Body of pancreas (tissue), 4 donors: ENCODE data around the gene FREM1. TPM values are rescaled to one million over a fixed set of nuclear protein-coding genes. Genes with fewer than 3 reads are reported as not detected.

Source experiments
- ATAC-seq: fragments of 150-250 bp; one replicate; pipeline ENCODE4 v1.9.1; 2016
- DNase-seq, 4 donors: peaks; one replicate each; pipeline ENCODE4 v3.0.0-alpha.2; 2019
- H3K27ac ChIP-seq, 4 donors: fragments of 200-600 bp; sonication (generic); 1 replicate in 3 of 4; 2 replicates in 1 of 4; pipeline versions ENCODE4 v1.5.1 to v1.6.1; 2016 to 2019; ENCODE audit warnings: mild to moderate bottlenecking in 1 of 4, mixed read lengths in 1 of 4, moderate library complexity in 1 of 4
- H3K27me3 ChIP-seq, 2 donors: fragments of 200-600 bp; sonication (generic); one replicate each; pipeline ENCODE4 v1.6.0; 2016; ENCODE audit warnings: mild to moderate bottlenecking in 1 of 2
- H3K36me3 ChIP-seq, 2 donors: fragments of 200-600 bp; sonication (generic); replicated peaks in 1 of 2; 2 replicates each; pipeline ENCODE4 v1.5.1; 2016; ENCODE audit warnings: low read depth in 2 of 2; ENCODE audit not compliant: insufficient read depth in 1 of 2
- H3K4me1 ChIP-seq: fragments of 200-600 bp; sonication (generic); one replicate; pipeline ENCODE4 v1.6.0; 2016
- H3K4me3 ChIP-seq, 2 donors: fragments of 200-600 bp; sonication (generic); 1 replicate in 1 of 2; 2 replicates in 1 of 2; pipeline ENCODE4 v1.5.1; 2016 to 2019
- H3K9me3 ChIP-seq, 3 donors: fragments of 200-600 bp; sonication (generic); 1 replicate in 2 of 3; 2 replicates in 1 of 3; pipeline ENCODE4 v1.5.1; 2016
- POLR2A ChIP-seq, 3 donors: fragments of 450-650 bp; IDR thresholded peaks; one replicate each; pipeline ENCODE4 v1.6.1; 2016; ENCODE audit warnings: antibody characterized with exemption in 3 of 3, mild to moderate bottlenecking in 2 of 3
- WGBS, 2 donors: methylation state at CpG; one replicate each; pipeline ENCODE4 v1.1.5; 2017; 5-methylcytosine and 5-hydroxymethylcytosine counted together
- intact Hi-C: fragments of 100-400 bp; cut with DNase I; formaldehyde crosslinking; loops from one replicate; pipeline ENCODE4 v1.15.1; 2023
- small RNA-seq: library from RNA; depleted of rRNA; stranded (forward); fragments of <200 nt; gene quantifications from one replicate; pipeline ENCODE3, GENCODE V24; 2016
- total RNA-seq, 2 donors: library from RNA; depleted of rRNA; stranded (reverse); fragments of >200 nt; gene quantifications; one replicate each; pipeline ENCODE4 v1.1.0, GENCODE V29; 2016
- TF ChIP-seq, protein P1 (sequence below), 7 experiments: fragments of 450-650 bp in 4 of 7; fragments of 200-600 bp in 3 of 7; sonication (generic) in 3 of 7; IDR thresholded peaks; one replicate each; pipeline ENCODE4 v1.5.1; 2016 to 2019; ENCODE audit warnings: antibody characterized with exemption in 7 of 7

The FREM1 gene
- total RNA-seq, 2 donors from 2014 or later = 9.1 to 19.1 TPM

DNA sequence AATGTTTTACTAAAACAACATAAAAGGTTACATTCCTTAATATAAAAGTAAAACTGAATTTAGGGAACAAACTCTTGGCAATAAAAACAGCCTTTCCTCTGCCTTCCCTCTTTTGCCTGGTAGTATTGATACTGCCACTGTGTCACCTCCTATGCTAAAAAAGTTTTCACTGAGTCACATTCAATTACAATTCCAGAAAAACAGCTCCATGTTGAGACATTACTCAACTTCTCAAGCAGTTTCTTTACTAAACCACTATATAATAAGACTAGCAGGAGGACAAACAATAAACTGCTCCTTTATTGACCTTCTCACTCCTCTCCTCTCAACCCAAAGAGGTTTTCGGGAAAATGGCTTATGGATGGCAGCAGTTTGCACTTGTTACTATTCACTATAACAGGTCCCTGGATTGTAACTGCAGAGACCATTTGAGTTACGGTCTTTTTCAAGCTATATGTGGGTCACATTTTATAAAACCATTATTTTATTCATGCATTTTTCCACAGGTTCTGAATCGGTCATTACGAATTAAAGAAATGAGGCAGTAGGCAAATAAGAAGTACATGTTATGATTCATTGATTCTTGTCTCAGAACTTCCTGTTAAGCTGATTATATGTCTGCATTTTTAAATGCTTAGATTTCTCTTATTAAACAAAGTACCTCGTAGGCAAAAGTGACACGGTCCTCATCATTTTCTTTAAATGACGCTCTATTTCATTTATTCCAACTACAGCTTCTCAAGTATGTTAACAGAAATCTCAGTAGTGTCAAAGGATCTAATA is 219.1 kb downstream of the FREM1 start:
- H3K36me3 ChIP-seq = peaks cover 0 to 2% of the 10 kb centered on the region in 2 donors
- H3K4me3 ChIP-seq = no peak overlapping the region
- TF ChIP-seq, protein P1, sequence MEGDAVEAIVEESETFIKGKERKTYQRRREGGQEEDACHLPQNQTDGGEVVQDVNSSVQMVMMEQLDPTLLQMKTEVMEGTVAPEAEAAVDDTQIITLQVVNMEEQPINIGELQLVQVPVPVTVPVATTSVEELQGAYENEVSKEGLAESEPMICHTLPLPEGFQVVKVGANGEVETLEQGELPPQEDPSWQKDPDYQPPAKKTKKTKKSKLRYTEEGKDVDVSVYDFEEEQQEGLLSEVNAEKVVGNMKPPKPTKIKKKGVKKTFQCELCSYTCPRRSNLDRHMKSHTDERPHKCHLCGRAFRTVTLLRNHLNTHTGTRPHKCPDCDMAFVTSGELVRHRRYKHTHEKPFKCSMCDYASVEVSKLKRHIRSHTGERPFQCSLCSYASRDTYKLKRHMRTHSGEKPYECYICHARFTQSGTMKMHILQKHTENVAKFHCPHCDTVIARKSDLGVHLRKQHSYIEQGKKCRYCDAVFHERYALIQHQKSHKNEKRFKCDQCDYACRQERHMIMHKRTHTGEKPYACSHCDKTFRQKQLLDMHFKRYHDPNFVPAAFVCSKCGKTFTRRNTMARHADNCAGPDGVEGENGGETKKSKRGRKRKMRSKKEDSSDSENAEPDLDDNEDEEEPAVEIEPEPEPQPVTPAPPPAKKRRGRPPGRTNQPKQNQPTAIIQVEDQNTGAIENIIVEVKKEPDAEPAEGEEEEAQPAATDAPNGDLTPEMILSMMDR (IDR thresholded peaks at IDR 0.05) = no peak
- TF ChIP-seq POLR2A (IDR thresholded peaks at IDR 0.05) = no peak
- DNase-seq (no peak), ATAC-seq (no peak)
- no peak overlapping the region for H3K27ac ChIP-seq
- 75 to 76% methylated on average over 7 of the region's 7 CpGs for WGBS, 2 donors
- no peaks in the 10 kb centered on the region for H3K9me3 ChIP-seq
- intact Hi-C loops = no loop called here
- H3K4me1 ChIP-seq = peaks cover 9% of the 10 kb centered on the region
- H3K27me3 ChIP-seq = no peaks in the 10 kb centered on the region

DNA sequence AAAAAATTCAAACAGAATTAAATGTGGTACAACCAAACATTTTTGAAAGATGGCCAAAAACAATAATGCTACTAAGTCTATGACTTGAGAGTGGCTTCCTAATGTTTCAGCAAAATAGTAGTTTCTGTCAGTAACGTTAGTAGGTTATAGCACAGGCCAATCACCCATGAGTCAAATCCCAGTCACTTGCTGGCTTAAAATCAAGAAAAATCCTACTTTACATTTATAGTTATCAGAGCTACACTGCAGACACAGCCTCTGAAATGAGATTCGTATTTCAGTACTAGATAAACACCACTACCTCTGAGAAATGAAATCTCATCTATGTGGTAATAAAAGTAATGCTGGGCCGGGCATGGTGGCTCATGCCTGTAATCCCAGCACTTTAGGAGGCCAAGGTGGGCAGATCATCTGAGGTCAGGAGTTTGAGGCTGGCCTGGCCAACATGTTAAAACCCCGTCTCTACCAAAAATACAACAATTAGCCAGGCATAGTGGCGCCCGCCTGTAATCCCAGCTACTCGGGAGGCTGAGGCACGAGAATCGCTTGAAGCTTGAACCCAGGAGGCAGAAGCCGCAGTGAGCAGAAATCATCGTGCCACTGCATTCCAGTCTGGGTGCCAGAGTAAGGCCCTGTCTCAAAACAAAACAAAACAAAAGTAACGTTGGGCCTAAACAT is 223.0 kb downstream of the FREM1 start:
- Histone ChIP-seq H3K27me3 (no peaks in the 10 kb centered on the region), H3K27ac (no peak overlapping the region), H3K4me1 (peaks cover 5% of the 10 kb centered on the region), H3K36me3 (peaks cover 0 to 2% of the 10 kb centered on the region in 2 donors), H3K4me3 (no peak overlapping the region), H3K9me3 (no peaks in the 10 kb centered on the region)
- TF ChIP-seq POLR2A (IDR thresholded peaks at IDR 0.05) = no peak
- TF ChIP-seq, protein P1 (IDR thresholded peaks at IDR 0.05) = no peak
- DNase-seq = no peak
- WGBS, 2 donors = 90 to 92% methylated on average over 12 of the region's 12 CpGs
- ATAC-seq = no peak
- intact Hi-C loops = no loop called here

DNA sequence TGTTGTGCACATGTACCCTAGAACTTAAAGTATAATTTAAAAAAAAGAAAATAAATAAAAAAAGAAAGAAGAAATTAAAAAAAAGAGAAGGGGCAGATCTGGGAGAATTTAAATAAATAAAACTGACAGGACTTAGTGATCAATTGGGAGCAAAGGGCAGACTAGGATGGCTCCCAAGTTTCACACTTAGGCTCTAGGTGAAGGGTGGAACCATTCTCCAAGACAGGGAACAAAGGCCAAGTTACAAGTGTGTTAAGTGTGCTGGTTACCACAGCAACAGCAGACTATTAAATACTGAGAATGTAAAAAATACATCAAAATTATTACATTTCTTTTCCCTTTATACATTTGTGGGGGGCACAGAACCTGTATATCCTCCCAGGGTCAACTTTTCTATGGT is 224.1 kb downstream of the FREM1 start:
- no peak for ATAC-seq
- intact Hi-C loops = no loop called here
- no peaks in the 10 kb centered on the region for H3K9me3 ChIP-seq
- H3K27me3 ChIP-seq = no peaks in the 10 kb centered on the region
- TF ChIP-seq, protein P1 (IDR thresholded peaks at IDR 0.05) = no peak
- no peak for TF ChIP-seq POLR2A (IDR thresholded peaks at IDR 0.05)
- H3K27ac ChIP-seq = no peak overlapping the region
- no peak for DNase-seq
- H3K4me3 ChIP-seq = no peak overlapping the region
- H3K36me3 ChIP-seq = peaks cover 0 to 2% of the 10 kb centered on the region in 2 donors
- no peaks in the 10 kb centered on the region for H3K4me1 ChIP-seq

Small RNA genes lying within 50 kb of the gene (small RNA-seq; reads per million reads assigned to genes)
- gene RNU6-1260P = not detected

Other genes with a start within 250 kb of the FREM1 start
- gene ZDHHC21, start 217.0 kb downstream of the FREM1 start, total RNA-seq = 10 to 100 TPM in 1 of 2 donors, 1 to 10 TPM in 1; 9.6 to 67.6 TPM
- gene CER1, start 187.7 kb downstream of the FREM1 start, total RNA-seq = 1 to 10 TPM in 1 of 2 donors, not detected in 1; 2.0 TPM